ENCODE measurements around the gene RELN.

DNA sequence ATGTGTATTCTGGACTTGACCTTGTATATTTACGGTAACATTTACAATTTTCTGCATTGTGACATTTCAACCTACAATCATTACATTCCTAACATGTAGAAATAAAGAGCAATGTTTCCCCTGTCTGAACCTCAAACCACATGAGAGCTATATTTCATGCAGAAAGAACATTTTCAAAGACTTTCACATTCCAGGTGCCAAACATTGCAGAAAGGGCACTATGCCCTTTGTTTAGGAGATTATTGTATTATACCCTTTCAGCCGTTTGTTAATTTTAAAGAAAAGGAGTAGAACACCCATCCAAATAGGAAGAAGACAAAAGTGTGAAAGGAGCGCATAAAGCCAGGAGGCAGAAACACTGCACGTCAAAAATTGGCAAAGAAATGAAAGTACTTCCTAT is 260.4 kb downstream of the RELN start:
- TF ChIP-seq CEBPB (IDR thresholded peaks at IDR 0.05; ENCODE audit: low read depth): no peak
- no peak for TF ChIP-seq TCF7L2 (IDR thresholded peaks at IDR 0.05; ENCODE audit: borderline replicate concordance, extremely low read depth, insufficient read depth, insufficient read length)
- TF ChIP-seq, protein P1, sequence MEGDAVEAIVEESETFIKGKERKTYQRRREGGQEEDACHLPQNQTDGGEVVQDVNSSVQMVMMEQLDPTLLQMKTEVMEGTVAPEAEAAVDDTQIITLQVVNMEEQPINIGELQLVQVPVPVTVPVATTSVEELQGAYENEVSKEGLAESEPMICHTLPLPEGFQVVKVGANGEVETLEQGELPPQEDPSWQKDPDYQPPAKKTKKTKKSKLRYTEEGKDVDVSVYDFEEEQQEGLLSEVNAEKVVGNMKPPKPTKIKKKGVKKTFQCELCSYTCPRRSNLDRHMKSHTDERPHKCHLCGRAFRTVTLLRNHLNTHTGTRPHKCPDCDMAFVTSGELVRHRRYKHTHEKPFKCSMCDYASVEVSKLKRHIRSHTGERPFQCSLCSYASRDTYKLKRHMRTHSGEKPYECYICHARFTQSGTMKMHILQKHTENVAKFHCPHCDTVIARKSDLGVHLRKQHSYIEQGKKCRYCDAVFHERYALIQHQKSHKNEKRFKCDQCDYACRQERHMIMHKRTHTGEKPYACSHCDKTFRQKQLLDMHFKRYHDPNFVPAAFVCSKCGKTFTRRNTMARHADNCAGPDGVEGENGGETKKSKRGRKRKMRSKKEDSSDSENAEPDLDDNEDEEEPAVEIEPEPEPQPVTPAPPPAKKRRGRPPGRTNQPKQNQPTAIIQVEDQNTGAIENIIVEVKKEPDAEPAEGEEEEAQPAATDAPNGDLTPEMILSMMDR (IDR thresholded peaks at IDR 0.05 in 2 of 3, conservative IDR thresholded peaks at IDR 0.05 in 1 of 3; ENCODE audit: borderline replicate concordance in 1 of 3, insufficient read depth in 1 of 3, low read depth in 2 of 3, low read length in 2 of 3): no peak
- no peak for TF ChIP-seq ZFX (IDR thresholded peaks at IDR 0.05)
- no peak for TF ChIP-seq EZH2 (IDR thresholded peaks at IDR 0.05)
- TF ChIP-seq EGR1 (IDR thresholded peaks at IDR 0.05; ENCODE audit: low read depth): no peak
- TF ChIP-seq ELF1 (IDR thresholded peaks at IDR 0.05; ENCODE audit: borderline replicate concordance, low read depth): no peak
- TF ChIP-seq POLR2A (IDR thresholded peaks at IDR 0.05; ENCODE audit: borderline replicate concordance, extremely low read depth, insufficient read depth, insufficient read length): no peak

Measured in HCT116 (cell line).